Activated CD8-positive, alpha-beta memory T cell treated with anti-CD3 and anti-CD28 coated beads, Interleukin-2, amount 50 U/mL, for 1 hour (primary cell): ENCODE results near the gene PAX4.
"Not testable (repeated sequence)": the region's sequence is repeated elsewhere in the genome, so short reads cannot be mapped to it uniquely, and the experiment has no call there.

Source experiments
- DNase-seq: peaks from one replicate; pipeline ENCODE4 v3.0.0-alpha.2; 2020; ENCODE audit errors: extremely low read depth

Gene PAX4

GRCh38 chr7:127585044-127585953 is 32.6 kb downstream of the PAX4 start, which contains the start of gene GCC1:
Gene GCC1, minus strand, starts transcription at chr7:127585596. Its CDS starts 414 bp downstream, at chr7:127585182.
- peak; percentile 74 for DNase-seq

- no peak for DNase-seq
These were observed 33.3 kb downstream of the PAX4 start for GRCh38 chr7:127584648-127585043.

GRCh38 chr7:127582361-127582760 is 35.6 kb downstream of the PAX4 start:
- DNase-seq, result no peak

- DNase-seq, result no peak
These were observed 36.2 kb downstream of the PAX4 start for GRCh38 chr7:127581716-127582115.

- no peak for DNase-seq
These were observed 37.3 kb downstream of the PAX4 start for GRCh38 chr7:127580612-127581011.

GRCh38 chr7:127578711-127579275 is 39.1 kb downstream of the PAX4 start:
- no peak for DNase-seq

- no peak for DNase-seq
These were observed 39.8 kb downstream of the PAX4 start for GRCh38 chr7:127578036-127578684.

GRCh38 chr7:127571741-127572505 is 46.0 kb downstream of the PAX4 start:
- no peak for DNase-seq

- DNase-seq, result not testable (repeated sequence)
These were observed 49.9 kb downstream of the PAX4 start for GRCh38 chr7:127568034-127568433.

- DNase-seq, result no peak
These were observed 51.7 kb downstream of the PAX4 start for GRCh38 chr7:127566242-127566641.
